ENCODE data around the gene PPP2R5C. TPM values are rescaled to one million over a fixed set of nuclear protein-coding genes. Genes with fewer than 3 reads are reported as not detected.
A peak's percentile ranks its signal among the peaks of the same experiment; 100 is the strongest.

Gene PPP2R5C
- total RNA-seq, 1 donor from 2014 or later, result 71.5 TPM

- no peak for TF ChIP-seq CTCF (IDR thresholded peaks at IDR 0.05; ENCODE audit: unreplicated experiment)
- no peaks in the 10 kb centered on the region for H3K9me3 Mint-ChIP-seq (ENCODE audit: unreplicated experiment)
- peaks cover 9% of the 10 kb centered on the region for H3K36me3 Mint-ChIP-seq (ENCODE audit: low read depth, unreplicated experiment)
- H3K4me3 Mint-ChIP-seq (ENCODE audit: unreplicated experiment), result no peak overlapping the region
- H3K4me1 Mint-ChIP-seq (ENCODE audit: unreplicated experiment), result no peaks in the 10 kb centered on the region
- DNase-seq (ENCODE audit: low spot score), result no peak
- no peak overlapping the region for H3K27ac Mint-ChIP-seq (ENCODE audit: unreplicated experiment)
- peaks cover 3% of the 10 kb centered on the region for H3K27me3 Mint-ChIP-seq (ENCODE audit: unreplicated experiment)
Observed at GRCh38 chr14:101878822-101879528, 117.5 kb downstream of the PPP2R5C start.

GRCh38 chr14:101879529-101880336, 118.2 kb downstream of the PPP2R5C start:
- no peaks in the 10 kb centered on the region for H3K9me3 Mint-ChIP-seq (ENCODE audit: unreplicated experiment)
- H3K4me3 Mint-ChIP-seq (ENCODE audit: unreplicated experiment), result peak overlapping the region; percentile 42
- H3K27ac Mint-ChIP-seq (ENCODE audit: unreplicated experiment), result no peak overlapping the region
- DNase-seq (ENCODE audit: low spot score), result no peak
- peaks cover 14% of the 10 kb centered on the region for H3K36me3 Mint-ChIP-seq (ENCODE audit: low read depth, unreplicated experiment)
- peaks cover 3% of the 10 kb centered on the region for H3K27me3 Mint-ChIP-seq (ENCODE audit: unreplicated experiment)
- no peaks in the 10 kb centered on the region for H3K4me1 Mint-ChIP-seq (ENCODE audit: unreplicated experiment)
- TF ChIP-seq CTCF (IDR thresholded peaks at IDR 0.05; ENCODE audit: unreplicated experiment), result no peak

GRCh38 chr14:101881426-101881825, 119.9 kb downstream of the PPP2R5C start:
- no peaks in the 10 kb centered on the region for H3K9me3 Mint-ChIP-seq (ENCODE audit: unreplicated experiment)
- peaks cover 6% of the 10 kb centered on the region for H3K27me3 Mint-ChIP-seq (ENCODE audit: unreplicated experiment)
- no peak for DNase-seq (ENCODE audit: low spot score)
- no peak overlapping the region for H3K4me3 Mint-ChIP-seq (ENCODE audit: unreplicated experiment)
- no peaks in the 10 kb centered on the region for H3K4me1 Mint-ChIP-seq (ENCODE audit: unreplicated experiment)
- no peak overlapping the region for H3K27ac Mint-ChIP-seq (ENCODE audit: unreplicated experiment)
- peaks cover 26% of the 10 kb centered on the region for H3K36me3 Mint-ChIP-seq (ENCODE audit: low read depth, unreplicated experiment)
- no peak for TF ChIP-seq CTCF (IDR thresholded peaks at IDR 0.05; ENCODE audit: unreplicated experiment)

GRCh38 chr14:101882141-101882935, 120.8 kb downstream of the PPP2R5C start:
- peaks cover 29% of the 10 kb centered on the region for H3K36me3 Mint-ChIP-seq (ENCODE audit: low read depth, unreplicated experiment)
- no peak overlapping the region for H3K27ac Mint-ChIP-seq (ENCODE audit: unreplicated experiment)
- no peaks in the 10 kb centered on the region for H3K4me1 Mint-ChIP-seq (ENCODE audit: unreplicated experiment)

More at GRCh38 chr14:101882141-101882935, 120.8 kb downstream of the PPP2R5C start:
- no peaks in the 10 kb centered on the region for H3K9me3 Mint-ChIP-seq (ENCODE audit: unreplicated experiment)
- no peak for TF ChIP-seq CTCF (IDR thresholded peaks at IDR 0.05; ENCODE audit: unreplicated experiment)
- H3K27me3 Mint-ChIP-seq (ENCODE audit: unreplicated experiment), result peaks cover 6% of the 10 kb centered on the region
- no peak overlapping the region for H3K4me3 Mint-ChIP-seq (ENCODE audit: unreplicated experiment)
- DNase-seq (ENCODE audit: low spot score), result no peak
